Brain microvascular endothelial cell (primary cell): Measurements from ENCODE around the gene MAS1.

Source experiments
- DNase-seq: peaks from one replicate; pipeline ENCODE4 v3.0.0-alpha.2; 2020
- H3K27ac ChIP-seq: fragments of 250-450 bp; sonication (Bioruptor Pico); 2 replicates; pipeline ENCODE4 v1.5.1; 2020; ENCODE audit warnings: mild to moderate bottlenecking, moderate library complexity
- H3K27me3 ChIP-seq: fragments of 250-450 bp; sonication (Bioruptor Pico); replicated peaks from 2 replicates; pipeline ENCODE4 v1.5.1; 2020; ENCODE audit warnings: mild to moderate bottlenecking
- H3K36me3 ChIP-seq: fragments of 250-450 bp; sonication (Bioruptor Pico); replicated peaks from 2 replicates; pipeline ENCODE4 v1.5.1; 2020; ENCODE audit warnings: mild to moderate bottlenecking
- H3K4me3 ChIP-seq: 2 replicates; pipeline ENCODE4 v1.5.1; 2011; ENCODE audit warnings: low read depth, mild to moderate bottlenecking, control low read depth, low read length, moderate library complexity
- CTCF ChIP-seq: IDR thresholded peaks from 2 replicates; pipeline ENCODE4 v1.5.1; 2011; ENCODE audit warnings: low read depth, mild to moderate bottlenecking, moderate library complexity, low read length, control low read depth, inconsistent platforms; ENCODE audit errors: missing control alignments
- in situ Hi-C: cut with HindIII; loops from 2 replicates; pipeline ENCODE4 v1.10.0; 2017; ENCODE audit warnings: low sequenced_read_pairs, low pct_ligation_motif_present

Gene MAS1

DNA sequence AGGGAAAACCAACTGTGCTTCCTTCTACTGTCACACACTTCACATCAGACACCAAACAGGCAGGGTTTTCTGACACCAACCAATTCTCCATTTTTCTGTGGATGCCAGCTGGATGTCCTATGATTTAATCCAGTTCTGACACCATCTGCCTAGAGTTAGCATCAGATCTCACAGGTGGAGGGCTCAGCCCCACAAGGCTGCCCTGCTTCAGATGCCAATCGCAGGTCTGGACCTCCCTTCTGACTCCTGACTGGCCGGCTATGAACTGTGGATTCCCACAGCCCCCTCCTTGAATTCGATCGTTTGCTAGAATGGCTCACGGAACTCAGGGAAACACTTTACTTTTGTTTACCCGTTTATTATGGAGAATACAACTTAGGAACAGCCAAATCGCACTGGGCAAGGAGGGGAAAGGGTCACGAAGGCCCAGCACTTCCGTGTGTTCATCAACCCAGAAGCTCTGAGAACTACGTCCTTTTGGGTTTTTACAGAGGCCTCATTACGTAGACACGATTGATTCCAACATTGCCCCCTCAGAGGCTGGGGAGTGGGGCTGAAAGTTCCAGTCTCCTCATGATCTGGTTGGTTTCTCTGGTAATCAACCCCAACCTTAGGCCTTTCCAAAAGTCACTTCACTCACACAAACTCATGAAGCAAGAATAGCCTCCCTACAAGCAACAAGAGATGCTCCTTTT, 25.4 kb upstream of the MAS1 start:
- in situ Hi-C loops = no loop called here
- no peaks in the 10 kb centered on the region for H3K36me3 ChIP-seq
- DNase-seq = no peak
- no peak for TF ChIP-seq CTCF
- no peak overlapping the region for H3K27ac ChIP-seq
- H3K27me3 ChIP-seq = no peaks in the 10 kb centered on the region
- H3K4me3 ChIP-seq = no peak overlapping the region

GRCh38 chr6:159866286-159867247, 24.2 kb upstream of the MAS1 start:
- no peak overlapping the region for H3K4me3 ChIP-seq
- DNase-seq = no peak
- no peak for TF ChIP-seq CTCF
- no peaks in the 10 kb centered on the region for H3K27me3 ChIP-seq
- in situ Hi-C loops = no loop called here
- no peak overlapping the region for H3K27ac ChIP-seq
- no peaks in the 10 kb centered on the region for H3K36me3 ChIP-seq

- in situ Hi-C loops = no loop called here
- Histone ChIP-seq H3K27ac (no peak overlapping the region), H3K4me3 (no peak overlapping the region), H3K27me3 (no peaks in the 10 kb centered on the region), H3K36me3 (no peaks in the 10 kb centered on the region)
- no peak for TF ChIP-seq CTCF
- DNase-seq = no peak
Measured at GRCh38 chr6:159871241-159871640, 19.5 kb upstream of the MAS1 start.

DNA sequence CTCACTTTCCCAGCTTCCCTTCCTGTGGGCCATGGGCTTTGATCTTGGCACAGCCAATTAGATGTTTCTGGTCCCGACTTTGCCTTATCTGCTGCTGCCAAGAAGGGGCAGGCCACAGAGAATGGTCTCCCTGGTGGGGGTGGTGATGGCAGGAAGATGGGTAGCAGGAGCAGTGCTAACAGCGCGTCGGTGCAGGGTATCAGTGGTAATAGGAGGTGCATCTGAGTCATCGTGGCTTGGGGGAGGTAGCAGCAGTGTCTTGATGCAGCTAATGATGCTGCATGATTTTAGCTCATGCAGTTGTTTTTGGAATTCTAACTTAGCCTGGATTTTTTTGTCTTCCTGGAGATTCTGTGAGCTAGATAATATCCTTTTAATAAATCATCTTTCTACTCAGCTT, 18.9 kb upstream of the MAS1 start:
- DNase-seq = peak; percentile 16
- no peak for TF ChIP-seq CTCF
- H3K36me3 ChIP-seq = no peaks in the 10 kb centered on the region
- in situ Hi-C loops = no loop called here
- H3K27ac ChIP-seq = no peak overlapping the region
- no peaks in the 10 kb centered on the region for H3K27me3 ChIP-seq
- no peak overlapping the region for H3K4me3 ChIP-seq

DNA sequence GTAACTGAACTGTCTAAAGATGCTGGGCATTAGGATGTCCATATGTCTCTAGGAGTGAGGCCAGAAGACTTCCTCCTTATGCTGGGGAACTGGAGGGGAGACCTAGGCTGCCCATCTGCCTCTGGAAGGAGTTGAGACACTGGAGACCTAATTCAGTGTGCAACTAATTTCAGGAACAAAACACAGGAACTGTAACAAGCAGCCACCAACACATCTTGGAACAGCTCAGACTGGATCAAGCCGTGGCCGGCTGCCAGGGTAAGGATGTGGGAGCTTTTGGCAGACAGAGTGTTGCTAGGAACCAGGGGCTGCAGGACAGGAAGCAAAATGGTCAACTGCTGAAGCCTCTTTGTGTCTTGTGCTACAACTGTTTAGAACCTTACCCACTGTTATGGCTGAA, 16.4 kb upstream of the MAS1 start:
- peak; percentile 15 for DNase-seq
- no peak overlapping the region for H3K27ac ChIP-seq
- TF ChIP-seq CTCF = no peak
- in situ Hi-C loops = no loop called here
- H3K36me3 ChIP-seq = no peaks in the 10 kb centered on the region
- H3K27me3 ChIP-seq = no peaks in the 10 kb centered on the region
- no peak overlapping the region for H3K4me3 ChIP-seq
